HG03196 (cell line): ENCODE results near the gene C2CD3.

Experiments used
- ATAC-seq: cut with Tn5 transposase; IDR thresholded peaks from one replicate; pipeline ENCODE4 v1.9.1; 2021; ENCODE audit not compliant: unreplicated experiment

The C2CD3 gene

DNA sequence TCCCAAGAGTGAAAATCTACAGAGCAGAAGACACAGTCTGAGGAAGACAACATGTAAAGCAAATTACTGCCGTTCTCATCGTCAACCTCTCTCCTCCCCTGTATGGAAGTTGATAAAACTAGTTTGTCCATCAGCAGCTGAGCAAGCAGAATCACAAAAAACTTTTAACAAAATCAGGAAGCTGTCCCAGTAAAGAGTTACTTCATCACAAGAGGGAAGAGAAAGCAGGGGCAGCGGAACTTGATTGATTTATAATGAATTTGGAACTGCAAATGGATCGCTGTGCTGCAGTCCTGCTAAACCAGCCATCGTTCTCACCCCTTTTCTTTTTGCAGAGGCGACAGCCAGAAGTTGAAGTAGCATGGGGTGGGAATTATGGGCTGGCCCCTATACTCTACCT lies 148.3 kb downstream of the C2CD3 start:
- ATAC-seq = no peak

DNA sequence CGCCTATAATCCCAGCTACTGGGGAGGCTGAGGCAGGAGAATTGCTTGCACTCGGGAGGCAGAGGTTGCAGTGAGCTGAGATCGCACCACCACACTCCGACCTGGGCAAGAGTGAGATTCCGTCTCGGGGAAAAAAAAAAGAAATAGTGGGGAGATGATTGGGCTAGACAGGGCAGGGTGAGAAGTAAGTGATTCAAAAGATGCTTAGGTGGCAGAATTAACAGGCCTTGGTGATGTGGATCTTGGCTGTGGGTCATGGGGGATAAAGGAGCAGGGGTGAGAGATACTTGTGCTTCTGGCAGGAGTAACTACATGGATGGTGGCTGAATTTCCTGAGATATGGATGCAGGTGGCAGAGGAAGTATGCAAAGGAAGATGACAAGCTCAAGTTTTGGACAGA lies 148.8 kb downstream of the C2CD3 start:
- no peak for ATAC-seq

DNA sequence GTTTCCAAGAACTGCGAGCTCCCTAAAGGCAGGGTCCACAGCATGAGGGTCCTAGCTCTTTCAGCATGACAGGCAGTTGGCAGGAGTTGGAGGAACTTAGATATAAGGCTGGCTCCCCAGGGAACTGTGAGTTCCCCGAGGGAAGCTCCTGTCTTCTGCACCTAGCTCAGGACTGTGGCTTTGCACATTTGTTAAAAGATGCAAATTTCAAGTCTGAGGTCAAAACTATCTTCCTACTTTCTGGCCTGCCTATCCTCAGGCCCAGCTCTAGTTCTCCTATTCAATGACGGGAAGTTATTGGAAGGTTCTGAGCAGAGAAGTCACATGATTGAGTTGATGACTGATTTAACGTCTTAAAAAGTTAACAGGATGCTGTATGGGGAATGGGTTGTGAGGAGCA lies 150.3 kb downstream of the C2CD3 start:
- ATAC-seq = peak; percentile 65

DNA sequence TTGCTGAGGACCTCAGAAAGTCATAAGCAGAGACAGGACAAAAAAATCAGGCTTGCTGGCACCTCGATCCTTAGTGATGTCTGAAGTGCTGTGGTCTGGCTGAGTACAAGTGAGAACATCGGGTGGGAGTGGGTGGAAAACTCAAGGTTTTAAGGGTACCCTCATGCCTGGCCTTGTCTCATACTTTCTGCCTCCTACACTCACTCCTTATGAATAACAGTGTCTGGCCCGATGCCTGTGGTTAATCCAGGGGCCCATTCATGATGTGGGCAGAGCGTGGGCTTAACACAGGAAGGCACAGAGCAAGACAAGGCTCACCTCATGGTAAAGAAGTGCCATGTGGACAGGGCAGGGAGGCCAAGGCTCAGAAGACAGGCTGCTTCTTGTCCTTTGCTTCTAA lies 150.9 kb downstream of the C2CD3 start:
- no peak for ATAC-seq

DNA sequence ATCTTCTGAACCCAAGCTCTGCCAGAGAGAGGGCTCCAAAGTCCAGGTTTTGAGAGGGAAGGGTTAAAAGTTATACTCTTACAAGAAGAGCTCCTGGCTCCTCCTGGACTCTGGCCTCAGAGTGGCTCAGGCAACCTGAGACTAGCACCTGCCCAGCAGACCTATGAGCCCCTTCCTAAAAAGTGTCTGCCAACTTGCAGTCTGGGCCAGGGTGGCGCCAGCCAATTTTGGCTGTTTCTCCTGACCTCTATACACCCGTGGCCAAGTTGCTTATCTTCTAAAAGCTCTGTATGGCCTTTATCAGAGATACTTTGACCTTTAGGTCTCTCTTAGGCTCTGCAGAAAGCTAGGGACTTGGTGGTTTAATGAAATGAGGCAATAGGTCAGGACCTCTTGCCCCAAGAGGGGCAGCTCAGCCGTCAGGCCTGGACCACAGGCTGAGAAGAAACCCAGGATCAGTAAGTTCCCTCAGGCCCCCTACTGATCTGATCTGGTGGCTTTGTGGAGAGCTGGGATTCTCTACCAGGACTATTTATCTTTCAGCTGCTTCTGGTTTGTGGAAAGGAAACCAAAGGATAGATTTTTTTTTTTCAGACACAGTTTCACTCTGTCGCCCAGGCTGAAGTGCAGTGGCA lies 151.6 kb downstream of the C2CD3 start:
- ATAC-seq = no peak

DNA sequence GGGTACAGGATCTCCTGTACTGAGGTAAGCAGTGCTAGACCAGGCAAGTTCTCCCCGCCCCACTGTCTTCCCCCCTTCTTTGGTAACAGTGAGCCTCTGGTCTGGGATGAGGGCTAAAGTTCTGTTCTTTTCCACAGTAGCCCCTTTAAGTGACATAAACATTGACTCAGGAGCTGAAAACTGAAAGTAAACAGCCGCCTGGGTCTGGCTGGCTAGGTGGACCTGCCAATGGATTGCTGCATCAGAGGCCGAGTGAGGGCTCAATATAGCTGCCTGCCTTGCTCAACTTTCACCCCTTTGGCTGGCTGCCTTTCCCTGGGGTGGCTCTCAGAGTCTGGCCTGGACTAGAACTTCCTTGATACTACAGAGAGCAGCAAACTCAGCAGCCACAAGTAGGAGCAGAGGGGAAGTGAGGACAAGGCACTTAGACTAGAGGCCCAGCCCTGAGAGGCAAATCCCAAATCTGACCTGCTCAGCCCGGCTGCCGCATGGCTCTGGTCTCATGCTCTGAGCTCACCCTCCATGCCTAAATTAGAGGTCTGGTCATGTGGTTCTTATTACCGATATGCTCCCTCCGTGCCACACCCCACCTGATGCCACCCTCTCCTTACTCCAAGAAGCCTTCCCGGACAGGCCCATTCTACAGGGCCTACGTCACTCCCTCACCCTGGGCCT lies 152.3 kb downstream of the C2CD3 start:
- no peak for ATAC-seq

DNA sequence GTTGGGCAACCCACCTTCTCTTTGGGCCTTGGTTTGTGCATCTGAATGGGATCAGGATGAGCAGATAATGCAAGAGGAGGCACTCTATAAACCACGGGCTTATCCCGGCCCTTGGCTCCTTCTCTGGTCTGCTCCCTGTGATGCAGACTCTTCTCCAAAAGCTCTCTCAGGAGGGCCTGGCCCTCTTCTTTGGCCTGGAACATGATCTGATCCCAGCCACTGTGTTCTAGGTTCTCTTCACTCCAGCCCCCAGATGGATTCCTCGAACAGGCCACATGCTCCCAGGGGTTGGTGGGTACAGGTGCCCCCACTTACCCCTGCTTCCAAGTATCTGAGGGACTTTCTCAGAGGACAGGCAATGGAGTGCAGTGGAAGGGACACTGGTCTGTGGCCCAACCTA lies 153.2 kb downstream of the C2CD3 start:
- no peak for ATAC-seq

DNA sequence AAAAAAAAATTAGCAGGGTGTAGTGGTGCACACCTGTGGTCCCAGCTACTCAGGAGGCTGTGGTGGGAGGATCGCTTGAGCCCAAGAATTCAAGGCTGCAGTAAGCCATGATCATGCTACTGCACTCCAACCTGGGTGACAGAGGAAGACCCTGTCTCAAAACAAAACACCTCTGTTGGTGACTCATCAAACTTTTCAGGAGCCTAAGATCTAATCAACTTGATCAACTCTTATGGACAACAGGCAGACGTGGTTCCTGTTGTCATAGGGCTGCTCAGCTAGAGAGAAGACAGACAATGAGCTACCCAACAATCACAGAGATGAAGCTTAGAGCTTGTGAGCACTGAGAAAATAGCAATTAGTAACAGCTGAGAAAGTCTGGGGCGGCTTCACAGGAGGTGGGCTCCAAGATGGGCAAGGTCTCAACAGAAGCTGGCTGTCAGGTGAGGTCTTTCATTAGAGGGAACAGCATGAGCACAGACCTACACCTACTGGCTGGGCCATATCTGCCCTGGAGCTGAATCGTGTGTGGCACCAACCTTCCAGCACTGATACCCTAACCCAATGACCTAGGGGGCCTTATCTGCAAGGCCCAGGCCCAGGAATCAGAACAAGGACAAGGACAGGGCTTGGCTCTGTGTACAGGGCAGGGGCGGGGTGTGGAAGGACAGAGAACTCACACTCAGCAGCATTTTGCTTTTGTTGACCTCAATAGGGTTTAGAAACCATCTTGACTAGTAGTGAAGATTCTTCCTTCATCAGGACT lies 154.7 kb downstream of the C2CD3 start:
- no peak for ATAC-seq

DNA sequence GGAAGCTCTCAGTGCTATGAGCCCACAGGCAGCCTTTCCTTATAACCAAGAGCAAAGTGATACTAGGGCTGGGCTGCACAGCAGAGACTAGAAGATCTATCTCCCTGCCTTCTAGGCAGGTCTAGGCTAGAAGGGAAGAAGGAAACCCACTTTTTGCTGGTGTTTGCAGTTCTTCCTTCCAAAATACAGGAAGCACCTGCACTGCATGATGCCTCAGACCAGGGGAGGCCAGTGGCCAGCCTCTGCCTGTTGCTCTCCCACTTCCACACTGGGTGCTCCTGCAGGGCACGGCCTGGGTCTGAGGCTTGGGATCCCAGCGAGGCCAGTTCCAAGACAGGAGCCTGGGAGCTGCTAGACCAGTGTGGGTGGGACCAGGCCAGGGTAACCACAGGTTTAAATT lies 155.9 kb downstream of the C2CD3 start:
- no peak for ATAC-seq

DNA sequence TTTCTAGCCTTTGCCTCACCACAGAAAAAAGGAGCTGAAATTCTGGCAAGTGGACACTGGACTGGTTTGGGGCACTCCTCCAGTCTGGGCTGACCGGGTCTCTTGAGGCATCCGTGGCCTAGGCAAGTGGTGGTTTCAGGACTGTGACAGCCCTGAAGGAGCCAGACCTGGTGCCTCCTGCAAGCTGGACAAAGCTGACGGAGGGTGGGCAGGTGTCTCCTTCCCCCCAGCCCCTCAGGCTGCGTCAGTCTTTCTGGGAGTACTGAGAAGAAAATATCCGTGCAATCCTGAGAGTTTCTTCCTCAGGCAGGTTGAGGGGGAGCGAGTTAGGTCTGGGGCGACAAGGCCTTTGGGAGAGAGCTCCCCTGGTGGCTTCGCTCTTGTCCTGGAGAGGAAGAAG lies 157.7 kb downstream of the C2CD3 start:
- ATAC-seq = no peak

DNA sequence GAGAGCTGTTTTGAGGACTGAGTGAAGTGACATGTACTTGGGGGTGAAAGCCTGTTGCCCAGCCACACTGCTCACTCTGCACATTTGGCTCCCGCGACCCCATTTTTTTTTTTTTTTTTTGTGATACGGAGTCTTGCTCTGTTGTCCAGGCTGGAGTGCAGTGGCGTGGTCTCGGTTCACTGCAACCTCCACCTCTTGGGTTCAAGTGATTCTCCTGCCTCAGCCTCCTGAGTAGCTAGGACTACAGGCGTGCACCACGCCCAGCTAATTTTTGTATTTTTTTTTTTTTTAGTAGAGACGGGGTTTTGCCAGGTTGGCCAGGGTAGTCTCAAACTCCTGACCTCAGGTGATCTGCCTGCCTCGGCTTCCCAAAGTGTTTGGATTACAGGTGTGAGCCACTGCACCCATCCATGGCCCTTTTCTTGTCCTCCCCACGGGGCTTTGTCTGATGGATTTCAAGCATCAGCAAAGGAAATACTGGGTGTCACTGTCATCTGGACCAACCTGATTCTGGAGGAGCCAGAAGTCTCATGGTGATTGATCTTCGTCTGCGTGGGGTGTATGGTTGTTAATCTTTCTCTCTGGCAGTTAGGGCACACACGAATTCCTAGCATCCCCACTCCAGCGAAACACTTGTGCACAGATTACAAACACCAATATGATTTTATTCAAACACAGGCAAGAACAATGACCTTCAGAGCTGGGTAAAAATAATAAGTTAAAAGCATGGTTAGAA lies 158.6 kb downstream of the C2CD3 start:
- ATAC-seq = no peak

DNA sequence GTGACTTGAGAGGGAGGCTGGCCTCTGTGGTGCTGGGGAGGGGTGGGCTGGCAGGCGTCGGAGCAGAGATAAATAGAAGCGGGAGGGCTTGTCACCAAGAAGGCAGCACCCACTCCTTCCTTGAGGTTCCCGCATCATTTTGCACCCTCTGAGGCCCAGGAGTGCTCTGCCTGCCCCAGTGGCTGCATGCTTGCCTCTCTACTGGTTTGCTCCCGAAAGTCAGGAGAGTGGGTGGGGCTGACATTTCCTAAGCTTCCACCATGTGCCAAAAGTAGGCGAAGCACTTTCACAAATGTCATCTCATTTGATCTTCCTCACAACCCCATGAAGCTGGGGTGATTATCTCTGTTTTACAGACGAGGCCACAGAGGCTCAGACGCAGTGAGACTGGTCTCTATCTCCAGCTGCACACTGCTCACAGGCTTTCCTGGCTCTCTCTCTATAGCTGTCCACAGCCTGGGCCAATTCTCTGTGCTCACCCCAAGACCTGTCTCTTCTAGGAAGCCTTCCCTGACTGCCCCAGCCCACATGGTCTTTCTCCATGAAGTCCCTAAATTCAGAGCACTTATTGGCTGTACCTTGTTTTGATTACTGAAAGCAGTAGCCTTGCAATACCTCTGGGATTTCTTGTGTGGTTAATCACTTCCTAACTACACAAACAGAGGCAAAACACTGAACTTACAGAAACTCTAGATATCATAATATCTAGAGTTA lies 159.3 kb downstream of the C2CD3 start:
- peak; percentile 59 for ATAC-seq

DNA sequence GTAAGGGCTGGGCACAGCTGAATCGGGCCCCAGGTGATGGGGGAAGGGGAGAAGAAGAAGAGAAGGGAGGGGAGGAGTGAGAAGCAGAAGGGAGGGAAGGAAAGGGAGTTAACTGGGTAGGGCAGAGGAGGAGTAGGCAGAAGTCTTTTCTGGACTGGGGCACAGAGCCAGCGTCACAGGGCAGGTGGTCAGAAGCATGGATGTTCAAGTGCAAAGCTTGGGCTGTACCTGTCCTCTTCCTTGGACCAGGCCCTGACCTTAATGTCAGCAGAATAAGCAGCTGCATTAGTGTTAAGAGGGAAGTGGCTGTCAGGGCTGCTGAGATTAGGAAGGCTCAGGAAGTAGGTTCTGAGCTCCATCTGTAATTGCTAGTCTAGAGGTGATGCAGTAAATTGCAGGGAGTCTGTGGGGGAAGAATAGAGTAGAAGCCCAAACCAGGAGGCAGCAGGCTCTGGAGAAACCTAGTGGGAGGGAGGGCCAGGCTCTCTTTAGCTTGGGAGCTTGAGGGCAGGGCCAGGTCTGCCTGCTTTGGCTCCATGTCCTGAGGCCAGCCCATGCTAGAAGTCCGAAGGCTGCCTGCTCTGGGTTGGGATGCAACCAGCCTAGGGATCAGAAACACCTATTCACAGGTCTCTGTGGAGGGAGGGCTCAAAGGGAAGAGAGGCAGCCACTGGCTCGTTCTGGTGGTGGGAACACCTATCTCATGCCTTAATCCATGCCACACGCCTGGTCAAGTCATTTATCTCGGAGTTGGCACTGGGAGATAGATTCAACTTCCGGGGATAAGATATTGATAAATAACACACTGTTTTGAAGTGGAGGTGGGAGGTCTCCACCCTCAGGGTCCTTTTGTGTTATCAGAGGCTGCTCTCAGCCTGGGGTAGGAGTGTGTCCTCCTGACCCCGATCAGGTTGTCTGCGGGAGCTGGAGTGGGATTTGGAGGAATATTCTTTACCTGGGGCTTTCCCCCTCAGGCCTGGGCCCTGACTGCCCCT lies 160.2 kb downstream of the C2CD3 start:
- no peak for ATAC-seq

DNA sequence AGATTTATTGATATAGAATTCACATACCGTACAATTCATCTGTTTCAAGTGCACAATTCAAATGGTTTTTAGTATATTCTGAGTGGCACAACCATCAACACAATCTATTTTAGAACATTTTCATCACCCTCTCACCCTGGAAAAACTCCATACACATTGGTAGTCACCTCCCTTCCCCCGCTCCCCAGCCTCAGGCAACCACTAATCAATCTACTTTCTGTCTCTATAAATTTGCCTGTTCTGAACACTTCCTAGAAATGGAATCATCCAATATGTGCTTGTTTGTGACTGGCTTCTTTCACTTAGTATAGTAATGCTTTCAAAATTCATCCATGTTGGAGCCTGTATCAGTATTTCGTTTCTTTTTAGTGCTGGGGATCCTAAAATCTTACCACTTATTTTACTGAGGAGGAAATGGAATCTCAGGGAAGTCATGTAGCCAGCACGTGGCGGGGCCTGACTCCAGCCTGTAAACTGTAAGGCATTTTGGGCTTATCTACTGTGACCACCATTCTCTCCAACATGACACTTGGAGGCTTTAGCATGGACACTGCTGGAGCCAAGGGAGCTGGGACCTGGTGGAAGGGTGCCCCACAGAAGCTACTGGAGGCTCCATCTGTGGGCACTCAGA lies 161.0 kb downstream of the C2CD3 start:
- no peak for ATAC-seq

DNA sequence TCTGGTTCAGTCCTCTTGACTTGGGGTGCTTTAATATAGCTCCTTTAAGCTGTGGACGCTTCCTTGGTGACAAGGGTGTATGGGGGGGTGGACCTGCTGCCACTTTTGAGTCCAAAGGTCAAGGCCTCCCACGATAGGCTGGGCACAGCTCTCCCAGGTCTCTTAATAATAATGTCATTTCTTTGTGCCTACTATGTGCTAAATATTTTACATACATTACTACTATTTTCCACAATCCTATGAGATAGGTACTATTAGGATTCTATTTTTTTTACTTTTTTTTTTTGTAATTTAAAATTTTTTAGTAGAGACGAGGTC lies 161.6 kb downstream of the C2CD3 start:
- ATAC-seq = no peak

DNA sequence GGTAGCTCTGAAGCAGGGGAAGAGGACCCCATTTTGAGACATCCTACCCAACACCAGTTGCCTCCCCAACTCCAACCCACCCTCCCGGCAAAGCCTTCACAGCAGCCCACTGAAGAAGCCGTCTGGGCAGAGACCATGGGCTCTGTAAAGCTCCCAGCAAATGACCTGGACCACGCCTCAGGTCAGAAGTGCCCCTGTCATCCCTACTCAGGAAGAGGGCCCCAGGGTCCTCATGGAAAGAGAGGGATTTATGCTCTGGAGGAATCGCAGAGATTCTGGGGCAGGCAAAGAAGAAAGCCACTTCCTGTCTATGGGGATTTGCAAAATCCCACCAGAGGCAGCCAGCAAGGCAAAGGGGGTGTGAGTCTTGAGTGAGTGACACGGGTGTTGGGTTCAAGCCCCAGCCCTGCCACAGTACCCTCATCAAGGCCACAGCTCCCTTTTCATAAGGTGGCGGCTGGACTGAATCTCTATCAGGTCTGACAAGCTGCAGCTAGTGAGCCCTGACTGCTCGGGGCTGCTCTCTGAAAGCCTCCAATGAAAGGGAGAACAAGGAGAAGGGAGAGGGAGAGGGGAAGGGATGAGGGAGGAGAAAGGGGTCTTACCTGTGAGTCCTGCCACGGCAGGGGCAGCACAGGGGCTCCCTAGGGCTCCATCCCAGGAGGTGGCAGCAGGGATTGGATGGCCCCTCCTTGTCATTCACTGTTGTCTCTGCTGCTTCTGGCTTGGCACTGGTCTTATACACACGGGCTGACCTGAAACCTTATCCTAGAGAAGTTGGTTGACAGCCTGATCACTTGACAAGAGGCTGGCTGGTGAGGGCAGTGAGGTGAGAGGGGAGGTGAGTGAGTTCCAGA lies 162.2 kb downstream of the C2CD3 start, which contains the start of gene UCP3:
TSS of gene UCP3 (minus strand) at position 713 of the 857 bp plus-strand sequence. CDS start 2,043 bp downstream, outside the sequence.
- no peak for ATAC-seq

DNA sequence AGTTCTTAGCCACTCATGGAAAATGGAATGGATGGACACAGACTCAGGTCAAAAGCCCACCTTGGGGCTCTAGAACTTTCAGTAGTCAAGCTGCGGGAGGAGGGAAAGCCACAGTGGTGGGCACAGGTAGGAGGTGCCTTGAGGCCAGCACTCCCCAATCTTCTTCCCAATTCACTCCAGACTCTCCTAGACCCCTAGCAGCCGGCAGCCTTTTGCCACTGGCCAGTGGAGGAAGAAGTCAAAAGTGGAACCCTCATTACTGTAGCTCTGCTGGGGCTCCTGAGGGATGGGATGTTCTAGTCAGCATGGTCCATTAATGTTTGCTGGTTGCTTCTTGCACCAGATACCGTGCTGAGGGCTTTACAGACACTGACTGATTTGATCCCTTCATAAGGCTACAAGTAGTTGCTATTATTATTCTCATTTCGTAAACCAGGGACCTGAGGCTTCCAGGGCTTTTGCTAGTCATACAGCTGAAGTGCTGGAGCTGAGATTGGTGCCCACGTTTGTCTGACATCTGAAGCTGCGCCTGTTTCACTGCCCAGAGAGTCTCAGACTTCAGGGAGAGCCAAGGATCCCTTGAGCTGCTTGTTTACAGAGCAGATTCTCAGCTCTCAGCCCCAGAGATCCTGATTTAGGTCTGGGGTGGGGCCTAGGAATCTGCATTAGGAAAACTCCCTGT lies 163.0 kb downstream of the C2CD3 start:
- no peak for ATAC-seq
